HTR-8/SVneo (cell line): Measurements from ENCODE around the gene MLX.
"Not testable (repeated sequence)": the region's sequence is repeated elsewhere in the genome, so short reads cannot be mapped to it uniquely, and the experiment has no call there.

Experiments used
- DNase-seq: peaks from one replicate; pipeline ENCODE4 v3.0.0; 2011; ENCODE audit warnings: low spot score, mixed read lengths; ENCODE audit not compliant: insufficient read length
- FAIRE-seq: peaks from 2 replicates; lab custom pipeline; 2011; peaks lifted over from hg19 to GRCh38; lab: Jason Lieb, UNC

Gene MLX

DNA sequence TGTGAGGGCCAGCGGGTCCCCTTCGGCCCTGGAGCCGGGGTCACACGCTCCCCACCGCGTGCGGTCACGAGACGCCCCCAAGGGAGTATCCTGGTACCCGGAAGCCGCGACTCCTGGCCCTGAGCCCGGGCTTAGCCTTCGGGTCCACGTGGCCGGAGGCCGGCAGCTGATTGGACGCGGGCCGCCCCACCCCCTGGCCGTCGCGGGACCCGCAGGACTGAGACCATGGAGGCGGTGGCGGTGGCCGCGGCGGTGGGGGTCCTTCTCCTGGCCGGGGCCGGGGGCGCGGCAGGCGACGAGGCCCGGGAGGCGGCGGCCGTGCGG, 30.9 kb upstream of the MLX start, which contains the start of gene NAGLU:
NAGLU (plus strand) TSS at position 194 of the 324 bp plus-strand sequence; CDS start at position 226, 32 bp downstream.
- DNase-seq = peak; percentile 99

DNA sequence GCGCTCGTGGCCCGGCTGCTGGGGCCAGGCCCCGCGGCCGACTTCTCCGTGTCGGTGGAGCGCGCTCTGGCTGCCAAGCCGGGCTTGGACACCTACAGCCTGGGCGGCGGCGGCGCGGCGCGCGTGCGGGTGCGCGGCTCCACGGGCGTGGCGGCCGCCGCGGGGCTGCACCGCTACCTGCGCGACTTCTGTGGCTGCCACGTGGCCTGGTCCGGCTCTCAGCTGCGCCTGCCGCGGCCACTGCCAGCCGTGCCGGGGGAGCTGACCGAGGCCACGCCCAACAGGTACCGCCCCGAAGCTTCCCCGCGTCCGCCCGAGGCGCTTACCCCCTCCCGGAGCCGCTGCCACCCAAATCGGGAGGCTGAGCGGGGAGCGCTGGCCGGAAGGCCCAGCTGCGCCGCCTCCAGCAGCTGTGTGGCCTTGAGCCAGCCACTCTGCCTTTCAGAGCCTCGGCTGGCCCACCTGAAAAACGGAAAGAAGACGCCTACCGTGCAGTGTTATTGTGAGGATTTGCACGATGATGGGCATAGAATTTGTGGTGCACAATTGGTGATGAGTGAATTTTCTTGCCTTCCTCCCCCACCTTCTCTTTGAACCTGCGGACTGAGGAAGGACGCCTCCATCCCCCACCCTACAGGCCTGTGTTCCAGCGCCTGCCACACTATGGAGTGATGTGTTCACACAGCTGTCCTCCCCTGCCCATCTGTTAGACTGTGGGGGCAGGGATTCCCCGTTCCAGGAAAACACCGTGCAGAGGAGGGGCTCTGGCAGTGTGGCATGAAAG, 30.3 kb upstream of the MLX start:
- peak; percentile 79 for FAIRE-seq
- peak; percentile 93 for DNase-seq

More for the DNA sequence above, 30.9 kb upstream of the MLX start, which contains the start of gene NAGLU:
- peak; percentile 72 for FAIRE-seq

GRCh38 chr17:42537156-42537805, 29.6 kb upstream of the MLX start:
- DNase-seq (no peak), FAIRE-seq (peak; percentile 13)

DNA sequence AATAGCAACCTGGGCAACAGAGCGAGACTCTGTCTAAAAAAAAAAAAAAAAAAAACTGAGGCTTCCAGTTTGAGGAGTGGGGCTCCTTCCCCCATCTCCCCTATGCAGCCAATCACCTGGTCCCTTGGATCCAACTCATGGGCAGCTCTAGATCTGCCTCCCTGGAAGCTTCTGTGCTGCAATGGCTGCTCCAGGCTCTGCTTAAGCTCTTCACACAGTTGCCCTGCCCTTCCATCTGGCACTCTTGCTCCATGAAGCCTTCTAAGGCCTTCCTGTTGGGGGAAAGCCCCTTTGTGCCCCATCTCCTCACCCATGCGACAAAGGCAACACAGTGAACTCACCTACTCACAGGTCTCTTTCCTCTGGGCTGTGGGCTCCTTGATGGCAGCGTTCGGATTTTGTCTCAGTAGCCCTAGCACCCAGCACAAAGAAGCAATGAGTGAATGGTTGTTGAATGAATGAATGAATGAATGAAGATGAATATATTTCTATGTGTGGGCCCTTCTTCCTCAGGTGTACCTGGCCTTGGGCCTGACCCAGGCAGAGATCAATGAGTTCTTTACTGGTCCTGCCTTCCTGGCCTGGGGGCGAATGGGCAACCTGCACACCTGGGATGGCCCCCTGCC, 29.0 kb upstream of the MLX start:
- DNase-seq (no peak), FAIRE-seq (no peak)

- DNase-seq = no peak
- FAIRE-seq = no peak
Measured at GRCh38 chr17:42538482-42538881, 28.4 kb upstream of the MLX start.

- DNase-seq, FAIRE-seq: not testable (repeated sequence)
Measured at GRCh38 chr17:42540558-42540957, 26.3 kb upstream of the MLX start.

- FAIRE-seq (no peak), DNase-seq (no peak)
Measured at GRCh38 chr17:42541041-42541833, 25.7 kb upstream of the MLX start.

GRCh38 chr17:42543190-42544079, 23.5 kb upstream of the MLX start:
- FAIRE-seq = no peak
- no peak for DNase-seq

- FAIRE-seq = no peak
- no peak for DNase-seq
Measured at GRCh38 chr17:42544874-42545283, 22.0 kb upstream of the MLX start.

- FAIRE-seq = peak; percentile 68
- not testable (repeated sequence) for DNase-seq
Measured at GRCh38 chr17:42545755-42546505, 21.0 kb upstream of the MLX start.

DNA sequence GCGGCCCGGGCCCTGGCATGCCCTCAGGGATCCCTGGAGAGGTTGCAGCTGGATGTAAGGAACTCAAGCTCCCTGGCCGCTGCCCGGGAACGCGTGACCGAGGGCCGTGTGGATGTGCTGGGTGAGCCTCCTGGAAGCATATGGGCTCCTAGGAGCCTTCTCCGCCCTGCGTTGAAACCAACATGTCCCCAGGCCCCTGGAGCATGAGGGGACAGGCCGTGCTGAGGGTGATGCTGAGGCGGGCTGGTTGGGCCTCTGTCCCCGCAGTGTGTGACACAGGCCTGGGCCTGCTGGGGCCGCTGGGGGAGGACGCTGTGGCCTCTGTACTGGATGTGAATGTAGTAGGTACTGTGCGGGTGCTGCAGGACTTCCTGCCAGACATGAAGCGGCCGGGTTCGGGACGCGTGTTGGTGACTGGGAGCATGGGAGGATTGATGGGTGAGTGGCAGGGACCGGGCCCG, 19.9 kb upstream of the MLX start:
- no peak for DNase-seq
- FAIRE-seq = no peak

GRCh38 chr17:42547698-42548069, 19.2 kb upstream of the MLX start:
- no peak for DNase-seq
- FAIRE-seq = peak; percentile 88

- DNase-seq (peak; percentile 54), FAIRE-seq (peak; percentile 83)
Measured at GRCh38 chr17:42548070-42548837, 18.6 kb upstream of the MLX start.

GRCh38 chr17:42548993-42549755, 17.7 kb upstream of the MLX start:
- FAIRE-seq (peak; percentile 9), DNase-seq (no peak)

- not testable (repeated sequence) for DNase-seq
- FAIRE-seq = peak; percentile 58
Measured at GRCh38 chr17:42552736-42553135, 14.2 kb upstream of the MLX start, which contains the start of gene HSD17B1. TSS of gene HSD17B1 (plus strand) at chr17:42552923. CDS start at chr17:42552934, 11 bp downstream.

DNA sequence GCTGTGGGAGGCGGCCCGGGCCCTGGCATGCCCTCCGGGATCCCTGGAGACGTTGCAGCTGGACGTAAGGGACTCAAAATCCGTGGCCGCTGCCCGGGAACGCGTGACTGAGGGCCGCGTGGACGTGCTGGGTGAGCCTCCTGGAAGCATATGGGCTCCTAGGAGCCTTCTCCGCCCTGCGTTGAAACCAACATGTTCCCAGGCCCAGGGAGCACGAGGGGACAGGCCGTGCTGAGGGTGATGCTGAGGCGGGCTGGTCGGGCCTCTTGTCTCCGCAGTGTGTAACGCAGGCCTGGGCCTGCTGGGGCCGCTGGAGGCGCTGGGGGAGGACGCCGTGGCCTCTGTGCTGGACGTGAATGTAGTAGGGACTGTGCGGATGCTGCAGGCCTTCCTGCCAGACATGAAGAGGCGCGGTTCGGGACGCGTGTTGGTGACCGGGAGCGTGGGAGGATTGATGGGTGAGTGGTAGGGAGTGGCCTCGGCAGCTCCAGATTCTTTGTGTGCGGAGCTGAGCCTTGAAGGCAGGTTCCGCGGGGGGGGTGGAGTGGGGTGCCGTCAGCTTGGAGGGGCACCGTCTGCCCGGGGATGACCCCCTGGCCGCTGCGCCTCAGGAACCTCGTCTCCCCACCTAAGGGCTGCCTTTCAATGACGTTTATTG, 13.6 kb upstream of the MLX start:
- DNase-seq (no peak), FAIRE-seq (no peak)

GRCh38 chr17:42553866-42554249, 13.0 kb upstream of the MLX start:
- FAIRE-seq = no peak

More at GRCh38 chr17:42553866-42554249, 13.0 kb upstream of the MLX start:
- no peak for DNase-seq
